OCI-M1 (cell line): ENCODE measurements around the gene GPSM1.
"Not testable (repeated sequence)": the region's sequence is repeated elsewhere in the genome, so short reads cannot be mapped to it uniquely, and the experiment has no call there.

Experiments used
- DNase-seq: peaks from one replicate; lab custom pipeline; 2025; lab: John Stamatoyannopoulos, UW

The GPSM1 gene

DNA sequence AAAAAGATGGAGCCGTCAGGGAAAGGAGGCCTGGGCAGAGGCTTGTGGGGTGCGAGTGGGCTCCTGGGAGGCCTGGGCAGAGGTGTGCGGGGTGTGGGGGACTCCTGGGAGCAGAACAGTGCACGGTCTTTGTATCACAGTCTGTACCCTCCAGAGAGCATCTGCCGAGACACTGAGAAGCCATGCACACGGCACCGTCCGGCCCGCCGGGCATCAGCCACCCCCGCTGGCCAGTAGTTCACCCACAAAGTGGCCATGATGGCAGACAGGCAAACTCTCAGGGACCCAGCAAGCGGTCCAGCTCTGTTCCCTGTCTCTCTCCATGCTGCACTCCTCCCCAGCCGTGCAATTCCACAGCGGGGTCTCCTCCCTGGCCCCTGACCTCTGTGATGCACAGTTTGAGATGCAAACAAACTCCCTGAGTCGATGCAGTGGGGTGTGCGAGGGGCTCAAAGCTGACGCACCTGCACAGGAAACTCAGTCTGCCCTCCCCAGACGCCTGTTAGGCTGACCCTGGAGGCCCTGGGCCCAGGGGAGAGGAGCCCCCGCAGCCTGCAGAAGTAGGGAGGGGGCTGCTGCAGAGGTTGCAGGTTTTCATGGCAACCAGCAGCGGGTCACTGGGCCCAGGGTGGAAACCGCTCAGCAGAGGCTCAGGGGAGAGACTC is 9.1 kb upstream of the GPSM1 start:
- DNase-seq, result no peak

DNA sequence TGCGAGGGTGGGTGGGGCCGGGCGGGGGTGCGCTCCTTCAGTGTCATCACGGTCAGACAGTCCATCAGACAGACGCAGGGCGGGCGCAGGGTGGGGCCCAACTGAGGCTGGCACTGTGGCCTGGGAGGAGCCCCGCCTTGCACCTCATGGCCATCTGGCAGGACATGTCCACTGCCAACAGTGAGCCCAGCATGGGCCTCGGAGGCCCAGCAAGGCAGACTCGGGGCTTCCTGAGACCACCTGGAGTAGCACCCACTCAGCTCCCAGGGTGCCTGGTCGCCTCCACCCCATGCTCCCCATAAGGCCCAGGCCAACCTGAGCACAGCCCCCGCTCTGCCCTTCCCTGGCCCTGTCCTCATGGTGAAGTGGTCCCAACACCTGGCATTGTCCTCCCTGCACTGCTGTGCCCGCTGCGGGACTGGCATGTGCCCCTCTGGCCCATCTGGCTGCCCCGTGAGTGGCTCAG is 8.5 kb upstream of the GPSM1 start:
- DNase-seq, result no peak

DNA sequence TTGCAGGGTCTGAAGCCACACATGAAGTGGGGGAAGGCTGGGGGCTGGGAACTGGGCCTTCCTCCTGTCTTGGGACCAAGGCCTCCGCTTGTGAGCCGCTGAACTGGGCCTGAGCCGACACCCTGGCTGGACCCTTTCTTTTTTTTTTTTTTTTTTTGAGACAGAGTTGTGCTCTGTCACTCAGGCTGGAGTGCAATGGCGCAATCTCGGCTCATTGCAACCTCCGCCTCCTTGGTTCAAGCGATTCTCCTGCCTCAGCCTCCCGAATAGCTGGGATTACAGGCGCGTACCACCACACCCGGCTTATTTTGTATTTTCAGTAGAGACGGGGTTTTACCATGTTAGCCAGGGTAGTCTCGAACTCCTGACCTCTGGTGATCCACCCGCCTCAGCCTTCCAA is 8.1 kb upstream of the GPSM1 start:
- DNase-seq, result not testable (repeated sequence)

DNA sequence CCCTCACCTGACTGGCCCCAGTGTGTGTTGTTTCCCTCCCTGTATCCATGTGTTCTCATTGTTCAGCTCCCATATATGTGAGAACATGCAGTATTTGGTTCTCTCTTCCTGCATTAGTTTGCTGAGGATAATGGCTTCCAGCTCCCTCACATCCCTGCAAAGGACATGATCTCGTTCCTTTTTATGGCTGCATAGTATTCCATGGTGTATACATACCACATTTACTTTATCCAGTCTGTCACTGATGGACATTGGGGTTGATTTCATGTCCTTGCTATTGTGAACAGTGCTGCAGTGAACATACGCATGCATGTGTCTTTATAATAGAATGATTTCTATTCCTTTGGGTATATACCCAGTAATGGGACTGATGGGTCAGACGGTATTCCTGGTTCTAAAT is 7.4 kb upstream of the GPSM1 start:
- not testable (repeated sequence) for DNase-seq

DNA sequence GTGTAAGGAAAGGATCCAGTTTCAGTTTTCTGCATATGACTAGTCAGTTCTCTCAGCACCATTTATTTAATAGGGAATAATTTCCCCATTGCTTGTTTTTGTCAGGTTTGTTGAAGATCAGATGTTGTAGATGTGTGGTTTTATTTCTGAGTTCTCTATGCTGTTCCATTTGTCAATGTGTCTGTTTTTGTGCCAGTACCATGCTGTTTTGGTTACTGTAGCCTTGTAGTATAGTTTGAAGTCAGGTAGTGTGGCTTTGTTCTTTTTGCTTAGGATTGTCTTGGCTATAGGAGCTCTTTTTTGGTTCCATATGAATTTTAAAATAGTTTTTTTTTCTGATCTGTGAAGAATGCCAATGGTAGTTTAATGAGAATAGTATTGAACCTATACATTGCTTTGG is 6.4 kb upstream of the GPSM1 start:
- DNase-seq, result not testable (repeated sequence)

DNA sequence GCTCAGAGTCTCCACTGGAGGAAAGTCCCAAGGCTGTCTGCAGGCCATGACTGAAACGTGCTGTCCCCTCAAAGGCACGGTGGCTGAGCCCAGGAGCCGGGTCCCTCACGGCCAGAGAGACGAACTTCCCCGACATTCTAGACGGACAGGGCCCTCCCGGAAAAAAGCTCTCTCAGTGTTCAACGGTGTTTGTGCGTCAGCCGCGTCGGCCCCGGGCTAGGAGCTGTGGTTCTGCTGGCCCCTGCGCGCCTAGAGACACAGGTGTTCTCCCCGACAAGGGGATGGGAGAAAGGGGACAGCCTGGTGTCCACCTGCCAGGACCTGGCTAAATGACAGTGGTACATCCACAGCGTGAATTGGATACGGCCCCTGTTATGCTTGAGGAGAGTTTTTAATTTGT is 5.8 kb upstream of the GPSM1 start:
- DNase-seq, result no peak

DNA sequence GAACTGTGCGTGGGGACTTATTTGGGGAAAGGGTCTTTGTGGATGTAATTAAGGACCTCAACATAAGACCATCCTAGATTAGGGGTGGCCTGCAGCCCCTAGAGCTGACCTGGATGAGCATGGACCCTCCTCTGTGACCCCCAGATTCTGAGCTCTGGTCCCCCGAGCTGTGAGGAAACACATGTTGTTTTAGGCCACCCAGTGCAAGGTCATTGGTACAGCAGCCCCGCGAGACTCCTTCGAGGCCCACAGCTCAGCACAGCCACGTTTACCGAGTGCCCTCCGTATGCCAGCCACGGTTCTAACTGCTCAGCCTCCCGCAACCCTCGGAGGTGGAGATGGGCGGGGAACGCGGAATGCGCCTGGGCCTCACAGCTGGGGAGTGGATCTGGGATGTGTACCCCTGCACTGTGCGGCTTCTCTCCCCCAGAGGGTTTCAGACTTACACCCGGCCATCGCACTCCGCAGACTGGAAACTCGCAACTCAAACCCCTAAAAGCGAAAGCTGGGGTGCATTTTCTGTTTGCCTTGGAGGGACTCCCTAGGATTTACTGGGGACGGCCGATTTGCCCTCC is 4.5 kb upstream of the GPSM1 start:
- no peak for DNase-seq

DNA sequence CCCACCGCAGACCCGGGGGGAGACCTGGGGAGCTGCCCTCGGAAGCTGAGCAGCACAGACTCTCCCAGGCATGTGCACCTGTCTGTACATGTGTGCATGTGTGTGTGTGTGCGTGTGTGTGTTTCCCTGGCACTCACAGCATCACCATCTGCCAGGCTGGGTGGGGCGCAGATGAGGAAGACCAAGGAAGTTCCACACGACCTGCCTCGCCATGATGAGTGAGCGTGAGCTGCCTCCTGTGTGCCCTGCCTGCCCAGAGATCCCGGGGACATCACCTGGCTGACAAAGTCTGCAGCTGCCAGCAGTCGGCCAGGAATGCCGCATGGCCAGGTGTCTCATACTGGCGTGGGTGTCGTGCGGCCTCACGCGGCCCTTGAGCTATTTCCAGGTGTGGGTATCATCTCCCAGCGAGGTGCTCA is 4.0 kb upstream of the GPSM1 start:
- DNase-seq, result no peak

DNA sequence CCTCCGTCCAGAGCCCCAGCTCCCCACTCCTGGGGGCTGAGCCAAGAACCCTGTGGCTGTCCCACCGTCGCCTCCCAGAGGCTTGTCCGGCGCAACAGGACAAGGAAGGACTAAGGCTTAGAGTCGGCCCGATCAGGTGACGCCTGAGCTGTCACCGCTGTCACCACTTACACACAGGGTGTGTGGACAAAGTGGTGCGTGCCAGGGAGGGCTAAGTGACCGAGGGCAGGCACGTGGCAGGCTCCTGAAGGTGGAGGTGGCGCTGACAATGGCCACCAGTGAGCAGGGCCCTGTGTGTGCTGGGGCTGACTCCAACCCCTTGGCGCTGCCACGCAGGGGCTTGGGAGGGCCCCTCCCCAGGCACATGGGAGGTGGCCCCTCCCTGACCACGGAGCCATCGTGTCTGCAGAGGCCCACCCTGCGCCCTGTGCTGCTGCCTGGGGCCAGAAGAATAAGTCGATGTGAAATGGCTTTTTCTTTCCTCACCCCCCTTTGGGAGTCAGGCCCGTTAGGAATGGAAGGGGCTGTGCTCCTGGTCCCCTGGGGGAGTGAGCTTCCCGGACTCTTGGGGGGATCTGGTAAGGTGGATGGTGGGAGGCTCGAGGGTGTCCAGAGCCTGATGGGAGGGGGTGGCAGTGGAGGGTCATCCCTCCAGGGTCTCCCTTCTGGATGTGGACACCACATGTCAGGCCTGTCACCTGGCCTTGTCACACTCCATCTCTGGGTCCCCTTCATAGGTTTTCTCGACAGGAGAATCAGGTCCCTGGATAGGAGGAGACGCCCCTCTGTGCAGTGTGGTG is 2.6 kb upstream of the GPSM1 start:
- DNase-seq, result peak; percentile 22

DNA sequence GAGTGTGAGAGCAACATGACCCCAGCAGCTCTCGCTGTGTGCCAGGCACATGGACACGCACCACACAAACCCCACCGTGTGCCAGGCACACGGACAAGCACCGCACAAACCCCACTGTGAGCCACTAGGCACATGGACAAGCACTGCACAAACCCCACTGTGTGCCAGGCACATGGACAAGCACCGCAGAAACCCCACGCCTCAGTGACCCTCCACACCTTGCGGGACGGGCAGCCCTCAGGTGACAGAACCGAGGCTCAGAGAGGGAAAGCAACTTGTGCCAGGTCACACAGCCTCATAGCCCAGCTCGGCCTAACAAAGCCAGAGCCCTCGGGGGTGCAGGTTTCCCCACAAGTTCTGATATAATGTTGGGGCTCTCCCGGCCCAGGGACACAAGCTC is 2.0 kb upstream of the GPSM1 start:
- DNase-seq, result no peak

DNA sequence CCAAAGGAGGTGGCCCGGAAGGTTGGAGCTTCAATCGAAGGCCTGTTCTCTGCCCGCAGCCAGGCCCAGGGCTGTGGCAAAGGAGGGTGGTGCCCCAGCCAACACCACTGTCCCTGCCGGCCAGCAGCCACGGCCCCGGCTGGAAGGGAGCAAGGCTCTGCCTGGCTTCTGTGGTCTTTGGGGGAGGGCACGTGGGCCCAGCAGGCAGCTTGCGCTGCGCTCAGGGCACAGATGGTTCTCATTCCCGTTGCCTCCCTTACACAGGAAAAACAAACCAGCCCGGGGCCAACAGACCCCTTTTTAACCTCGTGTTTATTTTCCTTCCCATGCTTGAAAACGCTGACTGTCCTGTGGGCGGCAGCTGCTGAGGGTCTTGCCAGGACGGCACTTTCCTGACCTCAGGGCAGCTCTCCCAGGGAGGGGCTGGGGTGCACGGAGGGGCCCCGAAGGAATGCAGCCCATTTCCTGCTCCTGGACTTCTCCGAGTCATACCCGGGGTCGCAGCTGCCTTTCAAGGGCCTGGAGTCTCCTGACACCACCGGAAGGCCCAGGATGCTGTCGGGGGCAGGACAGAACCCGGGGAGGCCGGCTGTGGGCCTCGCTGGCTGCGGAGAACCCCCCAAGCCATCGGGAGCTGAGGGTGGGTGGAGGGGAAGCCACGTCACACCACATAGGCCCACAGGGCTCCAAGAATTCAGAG is 1.1 kb upstream of the GPSM1 start:
- no peak for DNase-seq

DNA sequence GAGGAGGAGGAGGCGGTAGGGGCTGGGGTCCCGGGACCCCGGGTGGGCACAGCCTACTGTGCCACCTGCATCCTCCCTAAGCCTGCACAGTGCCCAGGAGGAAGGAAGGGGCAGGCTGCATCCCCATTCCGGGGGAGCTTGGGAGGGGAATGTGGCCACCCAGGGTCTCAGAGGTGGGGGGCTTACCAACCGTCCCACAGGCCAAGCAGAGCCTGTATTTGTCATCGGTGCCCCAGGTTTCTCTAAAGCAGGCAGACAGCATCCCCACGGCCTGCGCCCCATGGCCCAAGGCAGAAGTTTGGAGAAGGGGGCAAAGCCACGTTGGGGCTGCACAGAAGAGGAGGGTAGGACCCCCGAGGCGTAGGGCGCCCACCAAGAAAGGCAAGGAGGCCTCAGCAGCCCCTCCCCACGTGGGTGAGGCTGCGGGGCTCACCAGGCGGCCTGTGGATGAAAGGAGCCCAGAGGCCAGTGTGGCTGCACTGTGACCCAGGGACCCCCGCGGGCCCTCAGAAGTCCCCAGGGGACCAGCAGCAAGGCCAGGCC is 507 bp upstream of the GPSM1 start:
- DNase-seq, result no peak

DNA sequence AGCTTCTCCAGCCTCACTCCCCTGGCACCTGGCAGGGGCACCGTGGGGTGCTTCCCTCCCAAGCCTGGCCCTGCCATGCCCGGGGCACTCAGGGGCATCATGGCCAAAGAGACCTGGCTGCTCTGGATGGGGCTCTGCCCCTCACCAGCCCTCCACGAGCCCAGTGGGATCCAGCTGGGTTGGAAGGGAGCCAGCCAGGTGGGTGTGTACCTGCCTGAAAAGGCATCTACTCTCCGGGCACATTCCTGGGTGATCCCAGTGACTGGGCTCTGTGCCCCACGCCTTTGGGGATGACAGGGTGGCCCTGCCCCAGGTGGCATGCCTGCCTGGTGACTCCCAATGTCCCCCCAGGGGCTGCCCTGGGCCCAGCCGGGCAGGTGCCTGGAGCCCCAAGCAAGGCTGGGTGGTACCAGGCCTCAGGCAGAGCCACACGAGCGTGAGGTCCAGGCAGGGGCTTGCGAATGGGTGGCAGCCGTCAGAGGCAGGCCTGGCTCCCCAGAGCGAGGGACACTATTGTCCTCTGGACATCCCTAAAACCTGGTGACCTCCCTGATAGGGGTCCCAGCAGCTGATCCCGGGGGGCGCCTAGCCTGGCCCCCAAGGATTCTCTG is 777 bp downstream of the GPSM1 start:
- no peak for DNase-seq

DNA sequence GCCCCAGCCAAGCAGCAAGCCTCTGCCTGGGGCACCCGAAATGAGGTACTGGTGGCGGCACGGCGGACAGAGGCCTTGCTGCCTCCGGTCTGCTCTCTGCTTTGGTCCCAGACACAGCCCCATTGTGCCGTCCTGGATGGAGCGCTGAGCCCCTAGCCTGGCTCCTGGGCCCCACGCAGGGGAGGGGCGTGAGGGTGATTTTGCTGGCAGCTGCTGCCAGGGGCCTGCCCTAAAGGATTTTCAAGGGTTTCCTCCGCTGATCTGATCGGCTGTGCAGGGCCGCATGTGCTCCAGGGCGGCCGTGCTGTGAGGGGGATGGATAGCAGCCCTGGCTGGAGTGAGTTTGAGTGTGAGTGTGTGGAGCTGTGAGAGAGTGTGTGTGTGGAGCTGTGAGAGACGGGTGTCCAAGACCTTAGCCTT is 1.3 kb downstream of the GPSM1 start:
- no peak for DNase-seq

DNA sequence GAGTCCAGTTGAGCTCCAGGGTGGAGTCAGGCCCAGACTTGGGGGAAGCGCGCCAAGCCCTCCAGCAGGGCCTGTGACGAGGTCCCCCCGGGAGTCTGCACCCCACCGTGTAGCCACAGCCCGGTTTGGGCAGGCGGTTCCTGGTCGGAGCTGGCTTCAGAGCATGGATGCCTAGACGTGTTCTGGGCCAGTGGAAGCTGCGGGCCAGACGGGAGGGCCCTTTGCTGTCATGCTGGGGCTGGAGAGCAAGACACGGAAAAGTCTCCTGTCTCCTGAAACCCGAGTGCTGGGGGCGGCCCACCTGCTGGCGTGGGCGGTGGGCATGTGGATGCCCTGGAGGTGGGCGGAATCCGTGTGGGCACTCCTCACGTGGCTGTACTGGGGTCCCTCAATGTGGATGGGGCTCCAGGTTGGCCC is 1.9 kb downstream of the GPSM1 start:
- DNase-seq, result no peak

DNA sequence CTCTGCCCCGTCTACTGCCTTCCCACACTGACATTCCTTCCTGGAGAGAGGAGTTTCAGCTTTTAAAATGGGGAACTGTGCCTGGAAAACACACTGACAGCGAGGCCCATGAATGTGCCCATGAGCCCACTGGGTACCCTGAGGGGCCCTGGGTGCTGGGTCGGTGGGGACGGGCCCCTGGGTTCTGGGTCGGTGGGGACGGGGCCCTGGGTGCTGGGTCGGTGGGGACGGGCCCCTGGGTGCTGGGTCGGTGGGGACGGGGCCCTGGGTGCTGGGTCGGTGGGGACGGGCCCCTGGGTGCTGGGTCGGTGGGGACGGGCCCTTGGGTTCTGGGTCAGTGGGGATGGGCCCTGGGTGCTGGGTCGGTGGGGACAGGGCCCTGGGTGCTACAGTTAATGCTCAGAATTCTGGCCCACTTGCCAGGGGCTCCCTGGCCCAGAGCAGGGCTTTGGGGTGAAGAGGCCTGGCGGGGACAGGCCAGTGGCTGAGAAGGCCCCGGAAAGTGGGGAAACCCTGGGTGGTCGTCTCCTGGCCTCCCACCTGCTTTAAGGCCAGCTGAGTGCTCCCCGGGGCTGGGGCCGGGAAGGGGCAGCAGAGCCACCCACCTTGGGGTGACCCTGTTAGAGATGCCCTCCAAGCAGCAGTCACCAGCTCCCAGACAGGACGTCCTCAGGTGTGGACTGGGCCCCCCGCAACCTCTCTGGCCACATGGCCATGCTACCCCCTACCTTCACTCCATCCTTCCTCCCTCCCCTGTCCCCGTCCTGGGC is 2.5 kb downstream of the GPSM1 start:
- DNase-seq, result no peak

DNA sequence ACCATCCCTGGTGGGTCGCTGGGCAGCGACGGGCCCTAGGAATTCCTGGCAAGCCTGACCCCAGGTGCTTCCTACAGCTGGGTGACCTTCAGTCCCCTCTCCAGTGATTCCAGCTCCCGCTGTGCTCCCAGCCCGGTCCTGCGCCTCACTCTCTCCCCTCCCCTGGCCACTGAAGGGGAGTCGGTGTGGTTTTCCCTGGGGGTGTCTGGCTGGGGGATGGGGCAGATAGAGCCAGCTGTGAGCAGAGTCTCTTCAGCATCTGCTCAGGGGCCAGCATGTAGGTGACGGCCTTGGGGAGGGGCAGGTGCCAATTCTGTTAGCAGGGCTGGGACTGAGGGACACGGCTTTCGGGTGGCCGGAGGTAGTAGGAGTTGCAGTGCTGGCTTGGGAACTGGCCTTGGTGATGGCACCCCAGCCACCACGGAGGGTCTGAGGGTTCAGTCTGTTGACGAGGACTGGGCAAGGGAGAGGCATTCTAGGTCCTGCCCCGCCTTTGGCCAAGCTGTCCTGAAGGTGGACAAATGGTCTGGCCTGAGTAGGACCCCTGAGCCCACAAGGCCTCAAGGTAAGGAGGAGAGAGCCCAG is 3.2 kb downstream of the GPSM1 start:
- no peak for DNase-seq

DNA sequence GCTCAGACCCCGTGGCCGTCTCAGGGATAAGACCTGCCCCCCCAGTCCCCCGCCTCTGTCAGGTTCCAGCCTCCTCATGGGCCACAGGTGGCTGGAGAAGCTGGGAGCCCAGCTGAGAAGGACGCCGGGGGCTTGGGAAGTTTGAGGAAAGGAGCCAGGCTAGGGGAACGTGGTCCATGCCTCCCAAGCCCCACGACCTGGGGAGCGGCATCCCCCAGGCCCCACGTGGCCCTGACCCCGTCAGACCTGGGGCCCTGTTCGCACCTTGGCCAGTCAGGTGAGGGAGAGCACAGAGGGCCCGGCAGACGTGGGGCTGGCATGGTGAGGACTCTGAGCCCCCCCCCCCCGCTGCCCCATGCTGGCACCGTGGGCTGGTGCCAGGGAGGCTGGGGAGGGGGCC is 3.7 kb downstream of the GPSM1 start:
- DNase-seq, result no peak

DNA sequence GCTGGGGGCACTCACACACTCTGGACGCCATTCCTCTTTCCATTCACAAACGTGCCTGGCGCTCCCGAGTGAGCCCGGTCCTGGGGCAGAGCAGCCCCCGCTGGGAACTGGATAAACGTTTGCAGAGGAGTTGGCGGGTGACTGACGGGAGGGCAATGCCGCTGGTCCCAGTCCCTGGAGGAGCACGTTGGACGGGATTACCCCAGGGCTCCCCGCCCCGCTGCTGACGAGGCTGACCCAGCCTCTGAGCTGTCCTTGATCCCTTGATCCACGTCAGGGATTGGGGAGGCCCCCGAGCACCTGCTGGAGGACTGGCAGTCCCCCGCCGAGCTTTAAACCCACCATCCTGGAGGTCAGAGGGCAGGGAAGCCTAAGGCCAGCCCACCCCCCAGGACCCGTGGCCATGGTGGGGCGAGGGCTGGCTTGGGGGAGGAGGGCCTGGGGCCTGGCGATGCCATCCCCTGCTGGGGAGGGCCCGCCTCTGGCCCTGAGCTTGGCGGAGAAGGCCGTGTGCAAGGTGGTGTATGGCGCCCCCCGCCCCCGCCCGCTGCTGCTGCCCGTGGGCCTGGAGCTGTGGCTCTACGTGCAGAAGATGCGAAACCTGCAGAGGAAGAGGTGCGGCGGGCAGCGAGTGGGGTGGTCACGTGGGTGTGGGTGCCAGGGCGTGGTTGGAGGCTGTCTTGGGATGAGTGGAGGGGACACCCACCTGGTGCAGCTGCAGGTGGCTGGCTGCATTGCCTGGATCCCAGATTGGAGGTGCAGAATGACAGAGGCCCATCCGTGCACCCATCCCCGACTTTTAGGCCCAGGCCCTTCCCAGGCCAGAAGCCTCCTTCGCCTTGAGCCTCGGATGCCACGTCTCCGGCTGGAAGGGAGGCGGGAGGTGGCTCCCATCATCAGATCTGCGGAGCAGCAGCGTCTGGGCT is 4.5 kb downstream of the GPSM1 start:
- DNase-seq, result no peak
